Karpas-422 (cell line): ENCODE data around the gene PPM1L. TPM values are rescaled to one million over a fixed set of nuclear protein-coding genes. Genes with fewer than 3 reads are reported as not detected.
"Not testable (repeated sequence)": the region's sequence is repeated elsewhere in the genome, so short reads cannot be mapped to it uniquely, and the experiment has no call there.

ENCODE experiments used
- DNase-seq: peaks from one replicate; pipeline ENCODE4 v3.0.0-alpha.2; 2015
- H2AFZ ChIP-seq: fragments of 200-600 bp; sonication (generic); 2 replicates; pipeline ENCODE4 v1.6.1; 2014; ENCODE audit warnings: antibody characterized with exemption, low read length, mixed read lengths
- H3K27ac ChIP-seq: fragments of 200-600 bp; sonication (generic); 2 replicates; pipeline ENCODE4 v1.5.1; 2014; ENCODE audit warnings: mild to moderate bottlenecking, low read length, moderate library complexity
- H3K27me3 ChIP-seq: fragments of 200-600 bp; sonication (generic); 2 replicates; pipeline ENCODE4 v1.6.1; 2014; ENCODE audit warnings: low read length, mixed read lengths
- H3K36me3 ChIP-seq: fragments of 200-600 bp; sonication (generic); 2 replicates; pipeline ENCODE4 v1.6.1; 2014; ENCODE audit warnings: low read length, mixed read lengths; ENCODE audit not compliant: insufficient read depth
- H3K4me1 ChIP-seq: fragments of 200-600 bp; sonication (generic); 2 replicates; pipeline ENCODE4 v1.6.1; 2014; ENCODE audit warnings: mild to moderate bottlenecking, low read length, mixed read lengths
- H3K4me2 ChIP-seq: fragments of 200-600 bp; sonication (generic); 2 replicates; pipeline ENCODE4 v1.6.1; 2014; ENCODE audit warnings: low read length, low read depth, mild to moderate bottlenecking; ENCODE audit not compliant: poor library complexity, severe bottlenecking
- H3K4me3 ChIP-seq: fragments of 200-600 bp; sonication (generic); 2 replicates; pipeline ENCODE4 v1.5.1; 2014; ENCODE audit warnings: mild to moderate bottlenecking, antibody characterized with exemption, low read length, mixed read lengths
- H3K79me2 ChIP-seq: fragments of 200-600 bp; sonication (generic); 2 replicates; pipeline ENCODE4 v1.6.1; 2014; ENCODE audit warnings: mild to moderate bottlenecking, low read length, mixed read lengths
- H3K9ac ChIP-seq: fragments of 200-600 bp; sonication (generic); 2 replicates; pipeline ENCODE4 v1.6.0; 2014; ENCODE audit warnings: low read length
- H3K9me2 ChIP-seq: fragments of 200-600 bp; sonication (generic), shearing (Covaris generic); replicated peaks from 2 replicates; pipeline ENCODE4 v1.6.0; 2014; ENCODE audit warnings: mild to moderate bottlenecking, low read length, moderate library complexity; ENCODE audit not compliant: insufficient read depth
- H3K9me3 ChIP-seq: fragments of 300-700, 200-600 bp; sonication (generic); 2 replicates; pipeline ENCODE4 v1.6.1; 2014; ENCODE audit warnings: low read length, mixed read lengths
- H4K20me1 ChIP-seq: fragments of 200-600 bp; sonication (generic); 2 replicates; pipeline ENCODE4 v1.6.1; 2014; ENCODE audit warnings: mild to moderate bottlenecking, antibody characterized with exemption, low read length, low read depth; ENCODE audit not compliant: insufficient read depth
- total RNA-seq: library from RNA; depleted of rRNA; stranded (reverse); fragments of >200 nt; shearing (Covaris generic); gene quantifications from 2 replicates; pipeline ENCODE4 v1.2.3, GENCODE V29; 2014; ENCODE audit warnings: low replicate concordance

The PPM1L gene
- total RNA-seq, 1 experiment from 2014 or later = 1.8 TPM

DNA sequence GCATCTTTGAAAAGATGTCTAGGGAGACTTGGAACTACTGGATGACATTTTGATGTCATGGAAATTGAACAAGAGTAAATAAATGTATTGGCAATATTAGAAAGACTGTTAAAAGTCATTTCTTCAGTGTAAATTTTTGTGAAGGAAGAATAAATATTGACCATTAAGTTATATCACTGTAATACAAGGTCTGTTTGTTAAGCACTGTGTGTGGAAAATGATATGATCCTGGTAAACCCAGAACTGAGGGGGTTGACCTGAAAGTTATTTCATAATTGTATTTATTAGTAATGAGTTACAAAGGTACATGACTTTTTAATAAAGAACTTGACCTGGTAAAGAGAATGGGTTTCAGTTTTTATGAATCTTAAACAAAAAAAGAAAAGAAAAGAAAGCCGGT lies 242.6 kb downstream of the PPM1L start:
- no peak overlapping the region for H3K9ac ChIP-seq

DNA sequence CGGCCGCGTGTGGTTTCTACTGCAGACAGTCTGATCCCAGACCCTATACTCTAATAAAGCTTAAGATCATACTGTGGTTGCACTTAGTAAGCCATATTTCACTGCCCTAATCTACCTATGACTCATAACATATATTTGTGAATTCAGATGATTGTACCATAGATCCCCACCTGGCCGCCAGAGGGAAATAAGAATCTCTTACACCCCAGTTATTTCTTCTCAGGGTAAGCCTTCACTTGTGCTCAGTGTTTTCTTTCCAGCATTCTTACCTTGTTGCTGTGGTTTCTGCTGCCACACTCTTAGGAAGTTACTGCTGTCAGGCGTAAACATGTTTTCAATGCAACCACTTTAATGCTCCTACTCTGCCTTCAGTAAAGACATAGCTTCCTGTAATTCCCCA lies 243.2 kb downstream of the PPM1L start:
- Histone ChIP-seq H4K20me1 (no peaks in the 10 kb centered on the region), H3K4me2 (no peak overlapping the region), H3K9me3 (no peaks in the 10 kb centered on the region), H3K79me2 (no peaks in the 10 kb centered on the region), H3K4me3 (no peak overlapping the region), H3K9ac (no peak overlapping the region), H3K36me3 (no peaks in the 10 kb centered on the region), H3K27ac (no peak overlapping the region), H3K4me1 (no peaks in the 10 kb centered on the region), H3K9me2 (no peaks in the 10 kb centered on the region), H2AFZ (no peak overlapping the region), H3K27me3 (no peaks in the 10 kb centered on the region)
- no peak for DNase-seq

More for the DNA sequence above, 242.6 kb downstream of the PPM1L start:
- H3K27me3 ChIP-seq = no peaks in the 10 kb centered on the region
- no peak overlapping the region for H3K4me3 ChIP-seq
- no peaks in the 10 kb centered on the region for H3K79me2 ChIP-seq
- H3K27ac ChIP-seq = no peak overlapping the region
- H4K20me1 ChIP-seq = no peaks in the 10 kb centered on the region
- H3K4me1 ChIP-seq = no peaks in the 10 kb centered on the region
- no peaks in the 10 kb centered on the region for H3K9me2 ChIP-seq
- H3K4me2 ChIP-seq = no peak overlapping the region
- H3K36me3 ChIP-seq = no peaks in the 10 kb centered on the region
- no peaks in the 10 kb centered on the region for H3K9me3 ChIP-seq
- no peak for DNase-seq
- H2AFZ ChIP-seq = no peak overlapping the region

DNA sequence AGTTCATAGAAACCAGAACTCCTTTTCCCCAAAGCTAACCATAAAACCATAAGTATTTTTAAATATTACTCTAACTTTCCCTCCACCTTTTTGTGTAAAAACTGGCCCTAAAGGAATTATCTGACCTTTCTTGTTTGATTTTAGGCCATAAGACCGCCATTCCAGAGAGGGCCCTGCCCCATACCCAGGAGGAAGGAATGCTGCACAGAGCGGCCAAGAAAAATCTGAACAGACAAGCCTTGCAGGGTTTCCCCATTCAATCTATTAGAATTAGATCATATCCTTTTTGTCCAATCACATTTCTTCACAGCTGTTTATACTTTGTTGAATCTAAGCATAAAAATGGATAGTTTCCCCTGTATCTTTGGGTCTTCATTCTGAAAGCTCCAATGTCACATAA lies 252.1 kb downstream of the PPM1L start:
- no peaks in the 10 kb centered on the region for H3K79me2 ChIP-seq
- no peak overlapping the region for H3K9ac ChIP-seq
- H3K4me1 ChIP-seq = no peaks in the 10 kb centered on the region
- no peak overlapping the region for H3K4me3 ChIP-seq
- no peak overlapping the region for H2AFZ ChIP-seq
- H4K20me1 ChIP-seq = no peaks in the 10 kb centered on the region
- no peak for DNase-seq
- no peak overlapping the region for H3K4me2 ChIP-seq
- no peaks in the 10 kb centered on the region for H3K36me3 ChIP-seq
- no peaks in the 10 kb centered on the region for H3K9me3 ChIP-seq
- no peak overlapping the region for H3K27ac ChIP-seq
- no peaks in the 10 kb centered on the region for H3K9me2 ChIP-seq
- no peaks in the 10 kb centered on the region for H3K27me3 ChIP-seq

GRCh38 chr3:161010151-161010550 lies 254.1 kb downstream of the PPM1L start:
- not testable (repeated sequence) for DNase-seq, H3K4me2 ChIP-seq, H3K27me3 ChIP-seq

GRCh38 chr3:161014843-161015749 lies 259.1 kb downstream of the PPM1L start:
- Histone ChIP-seq H3K4me2 (no peak overlapping the region), H3K27ac (no peak overlapping the region), H3K9ac (no peak overlapping the region), H3K79me2 (no peaks in the 10 kb centered on the region), H3K9me3 (no peaks in the 10 kb centered on the region), H3K9me2 (no peaks in the 10 kb centered on the region), H3K4me1 (peaks cover 14% of the 10 kb centered on the region), H3K4me3 (no peak overlapping the region), H3K27me3 (no peaks in the 10 kb centered on the region), H2AFZ (no peak overlapping the region), H3K36me3 (no peaks in the 10 kb centered on the region), H4K20me1 (no peaks in the 10 kb centered on the region)
- DNase-seq = no peak

More at GRCh38 chr3:161010151-161010550, 254.1 kb downstream of the PPM1L start:
- not testable (repeated sequence) for H2AFZ ChIP-seq, H4K20me1 ChIP-seq, H3K9me3 ChIP-seq, H3K9ac ChIP-seq, H3K79me2 ChIP-seq, H3K36me3 ChIP-seq, H3K4me3 ChIP-seq, H3K27ac ChIP-seq, H3K4me1 ChIP-seq, H3K9me2 ChIP-seq

DNA sequence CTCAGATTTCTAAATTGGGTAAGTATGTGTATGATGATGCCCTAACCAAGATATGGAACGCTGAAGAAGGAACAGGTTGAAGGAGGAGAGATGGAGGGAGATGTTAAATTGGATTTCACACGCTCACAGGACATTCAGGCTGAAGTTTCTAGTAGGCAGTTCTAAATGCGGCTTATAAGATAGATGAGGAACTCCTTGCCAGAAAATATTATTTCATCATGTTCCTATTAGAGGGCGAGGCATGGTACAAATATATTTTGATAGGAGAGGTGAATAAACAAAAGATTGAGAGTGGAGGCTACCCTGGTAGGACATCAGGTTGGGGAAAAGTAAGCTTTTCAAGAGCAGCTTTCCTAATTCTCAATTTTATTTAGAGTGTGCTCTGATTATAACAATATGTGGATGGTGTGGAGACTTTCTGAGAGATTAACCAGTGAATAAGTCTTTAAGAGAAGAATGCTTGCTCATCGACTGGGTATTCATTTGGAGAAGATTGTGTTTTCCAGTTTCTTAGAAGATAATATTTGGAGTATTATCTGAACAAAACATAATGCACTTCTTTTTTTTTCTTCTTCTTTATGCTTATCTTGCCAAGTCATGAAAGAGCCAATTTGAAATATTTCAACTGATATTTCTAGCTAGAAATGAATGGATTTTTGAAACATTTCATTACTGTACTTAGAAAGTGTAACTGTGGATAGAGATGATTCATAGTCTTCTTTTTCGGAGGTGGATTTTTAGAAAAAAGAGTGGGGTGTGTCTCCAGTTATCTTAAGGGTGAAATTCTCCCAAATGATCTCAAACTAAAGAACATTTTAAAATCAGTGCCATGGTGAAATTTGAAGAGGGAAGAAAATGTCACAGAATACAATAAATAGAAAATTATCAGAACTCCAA lies 260.6 kb downstream of the PPM1L start:
- Histone ChIP-seq H3K9me2 (no peaks in the 10 kb centered on the region), H3K9me3 (no peaks in the 10 kb centered on the region), H3K4me3 (no peak overlapping the region), H3K36me3 (no peaks in the 10 kb centered on the region), H4K20me1 (no peaks in the 10 kb centered on the region), H2AFZ (no peak overlapping the region), H3K79me2 (no peaks in the 10 kb centered on the region), H3K27me3 (no peaks in the 10 kb centered on the region), H3K9ac (no peak overlapping the region), H3K4me1 (peaks cover 14% of the 10 kb centered on the region), H3K4me2 (no peak overlapping the region), H3K27ac (no peak overlapping the region)
- DNase-seq = no peak

- H2AFZ ChIP-seq = no peak overlapping the region
- H3K4me1 ChIP-seq = peaks cover 14% of the 10 kb centered on the region
- H3K9me3 ChIP-seq = no peaks in the 10 kb centered on the region
Observed at GRCh38 chr3:161017971-161018370, 261.9 kb downstream of the PPM1L start.

GRCh38 chr3:161020256-161020655 lies 264.2 kb downstream of the PPM1L start:
- Histone ChIP-seq H3K9ac (no peak overlapping the region), H3K9me3 (no peaks in the 10 kb centered on the region), H3K4me3 (no peak overlapping the region), H3K4me1 (peaks cover 11% of the 10 kb centered on the region), H3K27ac (no peak overlapping the region), H2AFZ (no peak overlapping the region), H3K36me3 (no peaks in the 10 kb centered on the region), H3K79me2 (no peaks in the 10 kb centered on the region), H3K27me3 (no peaks in the 10 kb centered on the region), H3K9me2 (no peaks in the 10 kb centered on the region), H3K4me2 (no peak overlapping the region), H4K20me1 (no peaks in the 10 kb centered on the region)
- DNase-seq = no peak

More at GRCh38 chr3:161017971-161018370, 261.9 kb downstream of the PPM1L start:
- no peak for DNase-seq
- Histone ChIP-seq H3K9ac (no peak overlapping the region), H3K27me3 (no peaks in the 10 kb centered on the region), H3K4me3 (no peak overlapping the region), H3K79me2 (no peaks in the 10 kb centered on the region), H3K4me2 (no peak overlapping the region), H3K36me3 (no peaks in the 10 kb centered on the region), H4K20me1 (no peaks in the 10 kb centered on the region), H3K9me2 (no peaks in the 10 kb centered on the region), H3K27ac (no peak overlapping the region)
